GM12878 (cell line): Measurements from ENCODE around the gene CXCR1. TPM values are rescaled to one million over a fixed set of nuclear protein-coding genes. Genes with fewer than 3 reads are reported as not detected.

Source experiments
- ATAC-seq: fragments of 200-7000 bp; cut with Tn5 transposase; 3 replicates; pipeline ENCODE4 v1.9.1; 2020; ENCODE audit warnings: mild to moderate bottlenecking, moderate library complexity
- BruUV-seq: library from RNA; stranded (reverse); fragments of 400-500 nt; replicated peaks from 2 replicates; lab custom pipeline; 2021; lab: Mats Ljungman, UMichigan
- CTCF ChIA-PET: fragments of 300-600 bp; sonication (Branson Sonifier 250); formaldehyde crosslinking; extraction: SDS; loops from one replicate; lab custom pipeline; 2021; ENCODE audit warnings: inconsistent platforms; lab: Yijun Ruan, JAX
- POLR2A ChIA-PET: fragments of 350-600 bp; formaldehyde crosslinking; extraction: SDS; loops from one replicate; lab custom pipeline; 2021; ENCODE audit warnings: inconsistent platforms; lab: Charles Lee
- RAD21 ChIA-PET: fragments of 300-600 bp; sonication (Branson Sonifier 250); formaldehyde crosslinking; loops from one replicate; lab custom pipeline; 2023; ENCODE audit warnings: antibody characterized with exemption; ENCODE audit not compliant: unreplicated experiment; lab: Charles Lee
- SMC1A ChIA-PET: fragments of 300-600 bp; sonication (Branson Sonifier 250); formaldehyde crosslinking; loops from one replicate; lab custom pipeline; 2023; ENCODE audit not compliant: unreplicated experiment, uncharacterized antibody; lab: Charles Lee
- DNase-seq: peaks from one replicate; pipeline ENCODE4 v3.0.0-alpha.2; 2011; ENCODE audit warnings: low read depth, low spot score
- FAIRE-seq: peaks from 3 replicates; lab custom pipeline; 2011; peaks lifted over from hg19 to GRCh38; lab: Jason Lieb, UNC
- H2AFZ ChIP-seq: 2 replicates; pipeline ENCODE4 v1.6.0; 2011; ENCODE audit warnings: low read depth, low read length, control low read depth; ENCODE audit not compliant: control insufficient read depth
- H3K27ac ChIP-seq: 2 replicates; pipeline ENCODE4 v1.5.1; 2011; ENCODE audit warnings: control low read depth; ENCODE audit not compliant: control insufficient read depth, insufficient read depth
- H3K27me3 ChIP-seq, 2 experiments: replicated peaks in 1 of 2; 2 replicates each; pipeline versions ENCODE4 v1.6.0 to v1.6.1; 2011; ENCODE audit warnings: low read length in 1 of 2; ENCODE audit not compliant: control insufficient read depth in 2 of 2, insufficient read depth in 2 of 2
- H3K36me3 ChIP-seq, 2 experiments: 2 replicates each; pipeline ENCODE4 v1.5.1; 2011; ENCODE audit warnings: low read length in 1 of 2; ENCODE audit not compliant: control insufficient read depth in 2 of 2, insufficient read depth in 2 of 2
- H3K4me1 ChIP-seq: 2 replicates; pipeline ENCODE4 v1.6.1; 2011; ENCODE audit warnings: mild to moderate bottlenecking, low read length, moderate library complexity, mixed read lengths; ENCODE audit not compliant: control insufficient read depth, insufficient read depth
- H3K4me2 ChIP-seq: 2 replicates; pipeline ENCODE4 v1.6.0; 2011; ENCODE audit warnings: control low read depth; ENCODE audit not compliant: control insufficient read depth, insufficient read depth
- H3K4me3 ChIP-seq: fragments of 200-600 bp; sonication (generic); 2 replicates; pipeline ENCODE4 v1.5.1; 2016
- H3K79me2 ChIP-seq: 2 replicates; pipeline ENCODE4 v1.6.0; 2011; ENCODE audit warnings: low read length; ENCODE audit not compliant: control insufficient read depth, insufficient read depth
- H3K9ac ChIP-seq: 2 replicates; pipeline ENCODE4 v1.8.0; 2011; ENCODE audit warnings: low read length, control low read depth, mixed read lengths; ENCODE audit not compliant: control insufficient read depth, insufficient read depth
- H3K9me3 ChIP-seq: replicated peaks from 3 replicates; pipeline ENCODE4 v1.5.1; 2011; ENCODE audit warnings: mild to moderate bottlenecking, low read length; ENCODE audit not compliant: control insufficient read depth, insufficient read depth
- H4K20me1 ChIP-seq: 2 replicates; pipeline ENCODE4 v1.6.0; 2011; ENCODE audit not compliant: control insufficient read depth, insufficient read depth
- ATF7 ChIP-seq: fragments of 450-650 bp; IDR thresholded peaks from 2 replicates; pipeline ENCODE4 v1.6.1; 2016; ENCODE audit warnings: low read depth, mild to moderate bottlenecking
- EP300 ChIP-seq, 2 experiments: fragments of 150-350 bp in 1 of 2; IDR thresholded peaks; 2 replicates each; pipeline ENCODE4 v1.6.1; 2011 to 2012; ENCODE audit warnings: low read depth in 2 of 2, low read length in 2 of 2, borderline replicate concordance in 1 of 2, improper control_type of control experiment in 1 of 2, inconsistent platforms in 1 of 2; ENCODE audit not compliant: control insufficient read depth in 1 of 2
- POLR2AphosphoS5 ChIP-seq: IDR thresholded peaks from 2 replicates; pipeline ENCODE4 v1.6.1; 2011; ENCODE audit warnings: mild to moderate bottlenecking, low read length, inconsistent platforms
- SP1 ChIP-seq: IDR thresholded peaks from one replicate; pipeline ENCODE4 v1.6.1; 2011; ENCODE audit warnings: low read depth, low read length
- TBL1XR1 ChIP-seq: IDR thresholded peaks from 2 replicates; pipeline ENCODE4 v1.6.1; 2012; ENCODE audit warnings: low read depth, low read length, improper control_type of control experiment
- ZNF217 ChIP-seq: fragments of 450-650 bp; IDR thresholded peaks from 2 replicates; pipeline ENCODE4 v1.6.1; 2017; ENCODE audit warnings: antibody characterized with exemption, mild to moderate bottlenecking
- WGBS: methylation state at CpG from one replicate; pipeline ENCODE4 v1.1.6; 2016; ENCODE audit warnings: low lambda C conversion rate; ENCODE audit not compliant: insufficient replicate concordance, insufficient coverage; ENCODE audit errors: missing lambda C conversion rate; 5-methylcytosine and 5-hydroxymethylcytosine counted together
- in situ Hi-C: fragments of 300-500 bp; cut with MboI; formaldehyde crosslinking; loops from 9 replicates; pipeline ENCODE4 v1.14.3; 2018; ENCODE audit warnings: mixed read lengths
- intact Hi-C: fragments of 100-400 bp; cut with micrococcal nuclease; formaldehyde crosslinking; loops from one replicate; pipeline ENCODE4 v1.14.2; 2022; ENCODE audit not compliant: unreplicated experiment
- polyA plus RNA-seq, 11 experiments: library from polyadenylated mRNA; depleted of rRNA in 4 of 11; unstranded in 6 of 11; stranded (reverse) in 5 of 11; fragments of >200 nt; fragmentation: Nextera tagmentation in 4 of 11; fragmentation: Illumina TruSeq in 1 of 11; extraction: Ambion mirVana in 4 of 11; extraction: Trizol in 1 of 11; gene quantifications; 1 replicate in 1 of 11; 2 replicates in 10 of 11; pipeline versions ENCODE4 v1.2.1 to v1.2.3, GENCODE V29; 2011 to 2016; ENCODE audit warnings: inconsistent platforms in 2 of 11, missing spikeins in 2 of 11, low read depth in 1 of 11
- total RNA-seq, 4 experiments: library from RNA; depleted of rRNA in 3 of 4; stranded (reverse); fragments of >200 nt in 3 of 4; fragmentation: Illumina TruSeq in 1 of 4; extraction: Trizol in 1 of 4; gene quantifications; 2 replicates each; pipeline versions ENCODE4 v1.2.1 to v1.2.3, GENCODE V29; 2013 to 2021
- TF ChIP-seq, protein P1 (sequence below): IDR thresholded peaks from 2 replicates; pipeline ENCODE4 v1.6.1; 2012; ENCODE audit warnings: improper control_type of control experiment, low read depth, low read length; ENCODE audit not compliant: insufficient replicate concordance
- TF ChIP-seq, protein P2 (sequence below): fragments of 450-650 bp; conservative IDR thresholded peaks from 2 replicates; pipeline ENCODE4 v1.6.1; 2017; ENCODE audit warnings: mild to moderate bottlenecking, moderate library complexity
- TF ChIP-seq, protein P3 (sequence below): fragments of 450-650 bp; IDR thresholded peaks from 2 replicates; pipeline ENCODE4 v1.6.1; 2016; ENCODE audit warnings: mild to moderate bottlenecking, moderate library complexity, borderline replicate concordance

The CXCR1 gene
- total and polyA plus RNA-seq, 10 of the 15 experiments (the other 5 are each of a cell fraction or from before 2014, with no cell fraction given) = not detected

DNA sequence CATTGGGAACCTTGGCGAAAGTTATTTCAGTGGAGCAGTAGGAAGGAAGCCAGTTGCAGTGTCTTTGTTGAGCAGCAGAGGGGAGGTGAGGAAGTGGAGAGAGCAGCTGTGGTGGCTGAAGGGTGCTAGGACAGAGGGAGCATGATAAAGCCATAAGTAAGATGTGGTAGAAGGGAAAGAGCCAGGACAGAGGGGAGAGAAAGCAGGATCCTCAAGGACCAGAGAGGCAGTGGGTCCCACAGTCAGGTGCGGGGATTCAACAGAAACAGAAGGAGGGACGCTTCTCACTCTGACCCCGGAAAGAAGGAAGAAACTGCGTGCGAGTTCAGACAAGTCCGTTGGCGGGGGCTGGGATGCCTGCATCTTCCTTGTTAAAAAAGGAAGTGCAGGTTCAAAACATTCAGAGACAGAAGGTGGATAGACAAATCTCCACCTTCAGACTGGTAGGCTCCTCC is 41.1 kb downstream of the CXCR1 start, which contains the start of gene CXCR2:
Gene CXCR2 (plus strand): TSS at position 403 of the 455 bp plus-strand sequence. CDS start 8,774 bp downstream, outside the sequence.
- no peaks in the 10 kb centered on the region for H3K4me1 ChIP-seq
- ChIA-PET SMC1A (interaction anchor here (1.1 kb wide), 1 partner anchor 8 kb away, joined by 3 read pairs; no protein-coding TSS in a partner anchor), POLR2A (no interaction called here), RAD21 (no interaction called here), CTCF (interaction anchor here (0.8 kb wide), 1 partner anchor 336 kb away, joined by 3 read pairs; no protein-coding TSS in a partner anchor)
- FAIRE-seq (no peak), ATAC-seq (peak; percentile 54; the same call in 2 of the 3 replicates), DNase-seq (no peak)
- H4K20me1 ChIP-seq = no peaks in the 10 kb centered on the region
- TF ChIP-seq, protein P1, sequence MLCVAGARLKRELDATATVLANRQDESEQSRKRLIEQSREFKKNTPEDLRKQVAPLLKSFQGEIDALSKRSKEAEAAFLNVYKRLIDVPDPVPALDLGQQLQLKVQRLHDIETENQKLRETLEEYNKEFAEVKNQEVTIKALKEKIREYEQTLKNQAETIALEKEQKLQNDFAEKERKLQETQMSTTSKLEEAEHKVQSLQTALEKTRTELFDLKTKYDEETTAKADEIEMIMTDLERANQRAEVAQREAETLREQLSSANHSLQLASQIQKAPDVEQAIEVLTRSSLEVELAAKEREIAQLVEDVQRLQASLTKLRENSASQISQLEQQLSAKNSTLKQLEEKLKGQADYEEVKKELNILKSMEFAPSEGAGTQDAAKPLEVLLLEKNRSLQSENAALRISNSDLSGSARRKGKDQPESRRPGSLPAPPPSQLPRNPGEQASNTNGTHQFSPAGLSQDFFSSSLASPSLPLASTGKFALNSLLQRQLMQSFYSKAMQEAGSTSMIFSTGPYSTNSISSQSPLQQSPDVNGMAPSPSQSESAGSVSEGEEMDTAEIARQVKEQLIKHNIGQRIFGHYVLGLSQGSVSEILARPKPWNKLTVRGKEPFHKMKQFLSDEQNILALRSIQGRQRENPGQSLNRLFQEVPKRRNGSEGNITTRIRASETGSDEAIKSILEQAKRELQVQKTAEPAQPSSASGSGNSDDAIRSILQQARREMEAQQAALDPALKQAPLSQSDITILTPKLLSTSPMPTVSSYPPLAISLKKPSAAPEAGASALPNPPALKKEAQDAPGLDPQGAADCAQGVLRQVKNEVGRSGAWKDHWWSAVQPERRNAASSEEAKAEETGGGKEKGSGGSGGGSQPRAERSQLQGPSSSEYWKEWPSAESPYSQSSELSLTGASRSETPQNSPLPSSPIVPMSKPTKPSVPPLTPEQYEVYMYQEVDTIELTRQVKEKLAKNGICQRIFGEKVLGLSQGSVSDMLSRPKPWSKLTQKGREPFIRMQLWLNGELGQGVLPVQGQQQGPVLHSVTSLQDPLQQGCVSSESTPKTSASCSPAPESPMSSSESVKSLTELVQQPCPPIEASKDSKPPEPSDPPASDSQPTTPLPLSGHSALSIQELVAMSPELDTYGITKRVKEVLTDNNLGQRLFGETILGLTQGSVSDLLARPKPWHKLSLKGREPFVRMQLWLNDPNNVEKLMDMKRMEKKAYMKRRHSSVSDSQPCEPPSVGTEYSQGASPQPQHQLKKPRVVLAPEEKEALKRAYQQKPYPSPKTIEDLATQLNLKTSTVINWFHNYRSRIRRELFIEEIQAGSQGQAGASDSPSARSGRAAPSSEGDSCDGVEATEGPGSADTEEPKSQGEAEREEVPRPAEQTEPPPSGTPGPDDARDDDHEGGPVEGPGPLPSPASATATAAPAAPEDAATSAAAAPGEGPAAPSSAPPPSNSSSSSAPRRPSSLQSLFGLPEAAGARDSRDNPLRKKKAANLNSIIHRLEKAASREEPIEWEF = no peak
- TF ChIP-seq POLR2AphosphoS5 (no peak), ATF7 (no peak), EP300 (IDR thresholded peaks at IDR 0.05; ENCODE audit: borderline replicate concordance in 1 of 2, control insufficient read depth in 1 of 2, low read depth in 2 of 2, low read length in 2 of 2) (no peak), TBL1XR1 (no peak), SP1 (no peak), ZNF217 (no peak)
- TF ChIP-seq, protein P2, sequence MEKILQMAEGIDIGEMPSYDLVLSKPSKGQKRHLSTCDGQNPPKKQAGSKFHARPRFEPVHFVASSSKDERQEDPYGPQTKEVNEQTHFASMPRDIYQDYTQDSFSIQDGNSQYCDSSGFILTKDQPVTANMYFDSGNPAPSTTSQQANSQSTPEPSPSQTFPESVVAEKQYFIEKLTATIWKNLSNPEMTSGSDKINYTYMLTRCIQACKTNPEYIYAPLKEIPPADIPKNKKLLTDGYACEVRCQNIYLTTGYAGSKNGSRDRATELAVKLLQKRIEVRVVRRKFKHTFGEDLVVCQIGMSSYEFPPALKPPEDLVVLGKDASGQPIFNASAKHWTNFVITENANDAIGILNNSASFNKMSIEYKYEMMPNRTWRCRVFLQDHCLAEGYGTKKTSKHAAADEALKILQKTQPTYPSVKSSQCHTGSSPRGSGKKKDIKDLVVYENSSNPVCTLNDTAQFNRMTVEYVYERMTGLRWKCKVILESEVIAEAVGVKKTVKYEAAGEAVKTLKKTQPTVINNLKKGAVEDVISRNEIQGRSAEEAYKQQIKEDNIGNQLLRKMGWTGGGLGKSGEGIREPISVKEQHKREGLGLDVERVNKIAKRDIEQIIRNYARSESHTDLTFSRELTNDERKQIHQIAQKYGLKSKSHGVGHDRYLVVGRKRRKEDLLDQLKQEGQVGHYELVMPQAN = no peak
- TF ChIP-seq, protein P3, sequence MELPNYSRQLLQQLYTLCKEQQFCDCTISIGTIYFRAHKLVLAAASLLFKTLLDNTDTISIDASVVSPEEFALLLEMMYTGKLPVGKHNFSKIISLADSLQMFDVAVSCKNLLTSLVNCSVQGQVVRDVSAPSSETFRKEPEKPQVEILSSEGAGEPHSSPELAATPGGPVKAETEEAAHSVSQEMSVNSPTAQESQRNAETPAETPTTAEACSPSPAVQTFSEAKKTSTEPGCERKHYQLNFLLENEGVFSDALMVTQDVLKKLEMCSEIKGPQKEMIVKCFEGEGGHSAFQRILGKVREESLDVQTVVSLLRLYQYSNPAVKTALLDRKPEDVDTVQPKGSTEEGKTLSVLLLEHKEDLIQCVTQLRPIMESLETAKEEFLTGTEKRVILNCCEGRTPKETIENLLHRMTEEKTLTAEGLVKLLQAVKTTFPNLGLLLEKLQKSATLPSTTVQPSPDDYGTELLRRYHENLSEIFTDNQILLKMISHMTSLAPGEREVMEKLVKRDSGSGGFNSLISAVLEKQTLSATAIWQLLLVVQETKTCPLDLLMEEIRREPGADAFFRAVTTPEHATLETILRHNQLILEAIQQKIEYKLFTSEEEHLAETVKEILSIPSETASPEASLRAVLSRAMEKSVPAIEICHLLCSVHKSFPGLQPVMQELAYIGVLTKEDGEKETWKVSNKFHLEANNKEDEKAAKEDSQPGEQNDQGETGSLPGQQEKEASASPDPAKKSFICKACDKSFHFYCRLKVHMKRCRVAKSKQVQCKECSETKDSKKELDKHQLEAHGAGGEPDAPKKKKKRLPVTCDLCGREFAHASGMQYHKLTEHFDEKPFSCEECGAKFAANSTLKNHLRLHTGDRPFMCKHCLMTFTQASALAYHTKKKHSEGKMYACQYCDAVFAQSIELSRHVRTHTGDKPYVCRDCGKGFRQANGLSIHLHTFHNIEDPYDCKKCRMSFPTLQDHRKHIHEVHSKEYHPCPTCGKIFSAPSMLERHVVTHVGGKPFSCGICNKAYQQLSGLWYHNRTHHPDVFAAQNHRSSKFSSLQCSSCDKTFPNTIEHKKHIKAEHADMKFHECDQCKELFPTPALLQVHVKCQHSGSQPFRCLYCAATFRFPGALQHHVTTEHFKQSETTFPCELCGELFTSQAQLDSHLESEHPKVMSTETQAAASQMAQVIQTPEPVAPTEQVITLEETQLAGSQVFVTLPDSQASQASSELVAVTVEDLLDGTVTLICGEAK = no peak
- BruUV-seq = no TSS peak
- 7% methylated on average over 8 of the region's 8 CpGs for WGBS
- H3K4me3 ChIP-seq = no peak within 1 kb of the TSS
- H3K36me3 ChIP-seq = no peaks in the 10 kb centered on the region
- H3K27me3 ChIP-seq = 0 out of 4 replicates have a peak, but pooled peaks cover 0 to 2% of the 10 kb centered on the region in 2 experiments
- H3K9ac ChIP-seq = no peak within 1 kb of the TSS
- H2AFZ ChIP-seq = peak within 1 kb of the TSS; percentile 61
- H3K27ac ChIP-seq = no peak within 1 kb of the TSS
- peaks cover 2% of the 10 kb centered on the region for H3K9me3 ChIP-seq
- H3K79me2 ChIP-seq = no peaks in the 10 kb centered on the region
- in situ Hi-C loops (no loop called here), intact Hi-C loops (no loop called here)
- peak within 1 kb of the TSS; percentile 17; the same call in 1 of the 2 replicates for H3K4me2 ChIP-seq
